GM18519 (cell line): ENCODE results near the gene IDE.
"Not testable (repeated sequence)": the region's sequence is repeated elsewhere in the genome, so short reads cannot be mapped to it uniquely, and the experiment has no call there.

Experiments
- ATAC-seq: cut with Tn5 transposase; IDR thresholded peaks from one replicate; pipeline ENCODE4 v1.9.1; 2021; ENCODE audit warnings: mild to moderate bottlenecking, moderate library complexity; ENCODE audit not compliant: unreplicated experiment, low FRiP score

Gene IDE

DNA sequence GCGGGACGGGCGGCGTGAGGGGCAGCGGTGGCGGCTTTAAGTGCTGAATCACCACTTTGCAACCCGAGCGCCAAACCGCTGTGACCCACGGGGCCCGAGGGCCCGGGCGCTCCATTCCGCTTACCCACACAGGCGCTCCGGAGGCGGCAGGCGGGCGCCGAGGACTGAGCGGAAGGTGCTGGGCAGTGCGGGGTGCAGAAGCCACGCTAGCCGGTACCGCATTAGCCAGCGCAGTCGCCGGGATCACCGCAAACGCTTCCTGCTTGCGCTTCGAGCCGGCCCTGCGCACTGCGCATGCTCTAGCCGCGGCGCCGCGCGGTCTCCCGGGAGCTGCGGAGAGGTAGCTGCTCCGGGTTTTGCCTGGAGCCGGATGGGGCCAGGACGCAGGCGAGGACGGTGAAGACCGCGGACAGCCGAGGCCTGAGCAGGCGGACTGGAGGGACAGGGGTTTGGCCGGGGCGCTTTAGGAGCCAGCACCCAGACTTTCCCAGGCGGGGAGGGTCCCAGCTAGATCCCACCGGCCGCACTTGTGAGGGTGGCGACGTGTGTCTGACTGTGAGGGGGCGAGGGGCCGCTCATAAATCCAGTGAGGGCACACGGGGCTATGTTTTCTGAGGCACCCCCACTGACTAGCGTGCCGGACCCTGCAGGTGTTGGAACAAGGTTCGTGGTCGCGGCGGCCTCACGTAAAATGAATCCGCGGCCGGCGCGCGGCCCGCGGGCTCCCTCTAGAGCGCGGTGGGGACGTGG is at the start of gene IDE:
Gene IDE, minus strand, starts transcription at position 296 of the 750 bp plus-strand sequence. Its CDS starts 74 bp downstream, at position 222.
- ATAC-seq: peak; percentile 58

DNA sequence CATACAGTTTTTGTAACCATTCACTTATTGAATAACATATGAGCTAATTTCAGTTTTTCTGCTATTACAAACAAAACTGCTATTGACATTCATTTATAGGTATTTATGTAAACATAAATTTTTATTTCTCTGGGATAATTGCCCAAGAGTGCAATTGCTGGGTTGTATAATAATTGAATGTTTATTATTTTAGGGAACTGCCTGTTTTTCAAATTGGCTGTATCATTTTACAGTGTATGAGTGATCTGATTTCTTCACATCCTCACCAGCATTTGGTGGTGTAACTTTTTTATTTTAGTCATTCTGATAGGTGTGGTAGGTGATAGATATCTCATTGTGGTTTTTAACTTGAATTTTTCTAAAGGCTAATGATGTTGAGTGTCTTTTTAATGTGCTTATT is 45.5 kb upstream of the IDE start:
- no peak for ATAC-seq

- ATAC-seq: no peak
Measured at GRCh38 chr10:92615515-92615914, 41.6 kb upstream of the IDE start.

DNA sequence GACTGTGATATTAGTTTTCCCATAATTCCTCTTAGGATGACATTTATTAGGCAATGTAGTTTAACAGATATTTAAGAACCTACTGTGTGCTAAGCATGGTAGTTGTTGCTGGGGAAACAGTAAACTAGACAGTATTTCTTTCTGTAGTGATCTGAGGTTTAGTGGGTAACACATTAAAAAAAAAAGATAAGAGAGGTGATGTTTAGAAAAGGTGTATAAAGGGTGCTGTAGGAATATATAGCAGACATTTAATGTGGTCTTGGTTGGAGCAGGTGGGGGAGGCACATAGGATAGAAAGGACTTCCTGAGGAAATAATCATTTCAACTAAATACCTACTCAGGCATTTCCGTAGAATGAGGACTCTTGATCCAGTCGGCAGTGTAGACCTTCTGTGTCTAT is 30.9 kb upstream of the IDE start:
- no peak for ATAC-seq

DNA sequence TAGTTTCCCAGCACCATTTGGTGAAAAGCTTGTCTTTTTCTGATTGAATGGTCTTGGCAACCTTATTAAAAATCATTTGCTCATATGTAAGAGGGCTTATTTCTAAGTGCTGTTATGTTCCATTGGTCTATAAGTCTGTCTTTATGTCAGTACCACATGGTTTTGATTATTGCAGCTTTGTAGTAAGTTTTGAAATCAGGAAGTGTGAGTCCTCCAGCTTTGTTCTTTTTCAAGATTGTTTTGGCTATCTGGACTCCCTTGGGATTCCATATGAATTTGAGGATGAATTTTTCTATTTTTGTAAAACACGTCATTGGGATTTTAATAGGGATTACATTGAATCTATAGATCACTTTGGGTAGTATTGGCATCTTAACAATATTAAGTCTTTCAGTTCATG is 24.4 kb upstream of the IDE start:
- no peak for ATAC-seq

DNA sequence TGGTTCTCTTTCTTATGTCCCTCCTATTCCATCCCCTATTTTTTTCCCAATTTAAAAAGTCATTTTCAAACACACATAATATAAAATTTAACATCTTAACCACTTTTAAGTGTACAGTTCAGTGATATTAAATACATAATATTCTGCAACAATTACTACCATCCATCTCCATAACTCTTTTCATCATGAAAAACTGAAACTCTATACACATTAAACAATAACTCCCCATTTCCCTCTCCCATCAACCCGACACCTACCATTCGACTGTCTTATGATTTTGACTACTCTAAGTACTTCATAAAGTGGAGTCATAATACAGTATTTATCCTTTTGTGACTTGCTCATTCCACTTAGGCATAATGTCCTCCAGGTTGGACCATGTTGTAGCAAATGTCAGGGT is 21.6 kb upstream of the IDE start:
- ATAC-seq: no peak

GRCh38 chr10:92593619-92594588 is 20.0 kb upstream of the IDE start:
- no peak for ATAC-seq

GRCh38 chr10:92592761-92593618 is 19.1 kb upstream of the IDE start, which contains the start of gene KIF11:
KIF11 (plus strand) TSS chr10:92593130; CDS start chr10:92593376, 246 bp downstream.
- peak; percentile 75 for ATAC-seq

- peak; percentile 64 for ATAC-seq
Measured at GRCh38 chr10:92591550-92592022, 17.7 kb upstream of the IDE start.

DNA sequence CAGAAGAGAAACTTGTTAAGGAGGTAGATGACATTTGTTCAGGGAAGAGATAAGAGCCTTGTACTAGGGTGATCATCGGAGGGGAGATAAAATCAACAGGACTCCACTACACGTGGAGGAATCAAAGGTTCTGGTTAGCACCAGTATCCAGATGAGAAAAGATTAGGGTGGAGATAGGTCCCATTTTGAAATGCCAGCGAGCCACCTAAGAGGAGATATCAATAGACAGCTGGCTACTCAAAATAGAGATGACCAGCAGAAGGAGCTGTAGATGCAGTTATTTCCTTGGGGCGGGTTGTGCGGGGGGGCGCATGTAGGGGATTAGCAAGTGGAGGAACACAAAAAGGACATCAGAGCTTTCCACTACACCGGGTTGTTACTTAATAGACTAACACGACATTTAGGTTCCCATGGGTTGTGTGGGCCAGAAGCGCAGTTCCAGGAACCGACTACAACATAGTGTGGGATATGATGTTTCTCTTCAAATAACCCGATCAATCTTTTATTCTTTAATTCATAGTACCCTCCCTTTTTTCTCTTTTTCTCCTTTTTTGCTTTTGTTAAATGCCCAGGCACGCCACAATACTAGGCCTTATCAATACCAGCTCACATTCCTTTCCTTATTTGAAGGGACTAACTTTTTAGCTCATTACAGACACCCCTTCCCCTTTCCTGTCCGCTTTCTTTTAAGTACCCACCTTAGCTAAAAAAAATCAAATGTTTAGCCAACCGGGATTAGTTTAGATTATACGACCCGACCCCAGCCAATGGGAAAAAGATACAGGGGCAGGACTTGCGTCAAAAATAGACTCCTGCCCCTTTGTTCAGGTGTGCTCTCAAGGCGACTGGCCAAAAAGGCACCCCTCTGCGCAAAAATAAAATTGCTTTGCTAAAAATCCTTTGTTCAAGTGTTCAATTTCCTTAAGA is 17.0 kb upstream of the IDE start:
- no peak for ATAC-seq

DNA sequence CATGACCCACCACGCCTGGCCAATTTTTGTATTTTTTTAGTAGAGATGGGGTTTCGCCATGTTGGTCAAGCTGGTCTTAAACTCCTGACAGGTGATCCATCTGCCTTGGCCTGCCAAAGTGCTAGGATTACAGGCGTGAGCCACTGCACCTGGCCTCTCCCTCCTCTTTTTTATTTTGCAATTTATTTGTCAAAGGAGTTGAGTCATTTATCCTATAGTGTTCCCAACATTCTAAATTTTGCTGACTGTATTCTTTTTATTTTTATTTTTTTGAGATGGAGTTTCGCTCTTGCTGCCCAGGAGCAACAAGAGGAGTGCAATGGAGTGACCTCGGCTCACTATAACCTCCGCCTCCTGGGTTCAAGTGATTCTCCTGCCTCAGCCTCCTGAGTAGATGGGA is 8.5 kb upstream of the IDE start:
- ATAC-seq: not testable (repeated sequence)

DNA sequence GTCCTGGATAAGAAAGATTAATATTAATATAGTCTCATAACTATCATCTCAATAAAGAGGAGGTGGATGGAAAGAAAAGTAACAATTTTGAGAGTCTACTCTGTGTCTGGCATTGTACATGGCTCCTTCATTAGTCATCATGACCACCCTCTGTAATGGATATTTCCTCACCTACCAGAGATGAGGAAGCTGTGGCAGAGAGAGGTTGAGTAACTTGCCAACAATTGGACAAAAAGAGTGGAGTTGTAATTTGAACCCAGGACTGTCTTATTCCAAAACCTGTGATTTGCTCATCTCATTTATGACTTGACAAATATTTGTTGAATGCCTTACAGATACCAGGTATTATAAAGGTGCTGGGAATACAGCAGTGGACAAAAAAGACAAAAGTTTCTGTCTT is 2.1 kb upstream of the IDE start:
- no peak for ATAC-seq

GRCh38 chr10:92574548-92575261 is 812 bp upstream of the IDE start:
- ATAC-seq: no peak

DNA sequence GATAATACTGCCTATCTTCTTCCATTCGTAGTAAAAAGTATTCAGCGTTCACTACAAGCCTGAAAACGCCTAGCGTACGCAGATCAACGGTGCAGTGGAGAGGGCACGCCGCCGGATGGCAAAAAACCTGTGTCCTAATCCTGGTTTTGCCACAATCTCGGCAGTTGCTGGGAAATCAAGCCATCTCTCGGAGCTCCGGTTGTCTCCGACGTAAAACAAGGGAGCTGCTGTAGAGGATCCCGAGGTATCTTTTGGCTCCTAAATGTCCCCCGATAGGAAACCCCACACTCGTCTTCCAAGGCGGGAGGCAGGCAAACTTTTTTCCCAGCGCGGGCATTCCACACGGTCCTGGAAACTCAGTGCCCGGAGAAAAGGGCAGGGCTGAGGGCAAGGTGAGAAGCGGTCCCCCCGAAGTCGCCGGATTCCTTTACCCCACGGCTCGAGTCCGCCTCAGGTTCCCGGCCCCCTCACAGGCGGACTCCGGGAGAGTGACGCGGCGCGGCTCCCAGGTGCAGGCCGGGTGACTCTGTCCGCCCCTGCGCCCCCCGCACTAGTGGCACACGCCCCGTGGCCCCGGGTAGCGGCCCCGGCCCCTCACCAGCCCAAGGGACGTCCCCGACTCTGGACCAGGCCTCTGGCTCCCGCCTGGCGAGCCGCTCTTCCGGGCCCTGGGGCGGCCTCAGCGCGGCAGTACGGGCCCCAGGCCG is 649 bp downstream of the IDE start:
- ATAC-seq: peak; percentile 5

- no peak for ATAC-seq
Measured at GRCh38 chr10:92572362-92573090, 1.4 kb downstream of the IDE start.

DNA sequence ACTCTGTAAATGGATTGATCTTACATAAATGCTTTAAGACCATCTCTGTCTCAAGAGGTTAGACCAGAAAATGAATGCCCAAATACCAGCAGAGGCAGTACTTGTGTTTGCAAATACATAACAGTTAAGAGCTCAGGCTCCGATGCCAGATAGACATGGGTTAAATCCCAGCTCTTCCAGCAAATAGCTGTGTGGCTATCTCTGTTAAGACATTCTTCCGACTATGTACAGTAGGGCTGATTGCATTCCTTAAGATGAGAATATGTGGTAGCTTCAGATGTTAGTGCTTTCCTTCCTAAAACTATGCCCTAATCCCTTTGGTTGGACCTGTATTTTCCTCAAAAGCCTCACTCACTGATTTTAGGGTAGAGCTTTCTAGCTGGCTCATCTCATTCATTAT is 2.2 kb downstream of the IDE start:
- no peak for ATAC-seq

- not testable (repeated sequence) for ATAC-seq
Measured at GRCh38 chr10:92569663-92570062, 4.2 kb downstream of the IDE start.
